Caco-2 (cell line): ENCODE data around the gene ALOX5. TPM values are rescaled to one million over a fixed set of nuclear protein-coding genes. Genes with fewer than 3 reads are reported as not detected.

Experiments
- BruUV-seq: library from RNA; stranded (reverse); fragments of 400-500 nt; replicated peaks from 2 replicates; lab custom pipeline; 2021; lab: Mats Ljungman, UMichigan
- CTCF ChIA-PET: fragments of 300-600 bp; sonication (Branson Sonifier 250); formaldehyde crosslinking; loops from one replicate; lab custom pipeline; 2022; ENCODE audit warnings: antibody characterized with exemption; lab: Charles Lee
- POLR2A ChIA-PET: fragments of 300-600 bp; sonication (Branson Sonifier 250); formaldehyde crosslinking; loops from one replicate; lab custom pipeline; 2022; ENCODE audit warnings: antibody characterized with exemption; lab: Charles Lee
- DNase-seq, 2 experiments: peaks; one replicate each; pipeline versions ENCODE4 v3.0.0 to v3.0.0-alpha.2; 2020 to 2022
- H3K27me3 ChIP-seq: replicated peaks from 2 replicates; pipeline ENCODE4 v1.6.0; 2011; ENCODE audit warnings: low read length; ENCODE audit not compliant: control insufficient read depth, insufficient read depth
- H3K36me3 ChIP-seq: 2 replicates; pipeline ENCODE4 v1.5.1; 2011; ENCODE audit warnings: low read length; ENCODE audit not compliant: control insufficient read depth, insufficient read depth
- H3K4me1 ChIP-seq: fragments of 250-450 bp; sonication (Bioruptor Pico); 2 replicates; pipeline ENCODE4 v1.5.1; 2020; ENCODE audit warnings: mild to moderate bottlenecking
- H3K4me3 ChIP-seq: 2 replicates; pipeline ENCODE4 v1.5.1; 2011; ENCODE audit warnings: low read depth, mild to moderate bottlenecking, control low read depth, low read length
- H3K9me3 ChIP-seq: fragments of 250-450 bp; sonication (Bioruptor Pico); 2 replicates; pipeline ENCODE4 v1.5.1; 2020; ENCODE audit warnings: mild to moderate bottlenecking, moderate library complexity
- H3K27ac Mint-ChIP-seq: one replicate; pipeline ENCODE4 v1.8.0; 2022; ENCODE audit warnings: mixed read lengths; ENCODE audit not compliant: unreplicated experiment
- H3K27me3 Mint-ChIP-seq: one replicate; pipeline ENCODE4 v1.8.0; 2022; ENCODE audit warnings: mixed read lengths; ENCODE audit not compliant: insufficient read depth, unreplicated experiment
- H3K36me3 Mint-ChIP-seq: one replicate; pipeline ENCODE4 v1.8.0; 2022; ENCODE audit warnings: mild to moderate bottlenecking, mixed read lengths; ENCODE audit not compliant: insufficient read depth, unreplicated experiment
- H3K4me1 Mint-ChIP-seq: one replicate; pipeline ENCODE4 v1.8.0; 2022; ENCODE audit warnings: low read depth, mixed read lengths; ENCODE audit not compliant: unreplicated experiment
- H3K4me3 Mint-ChIP-seq: one replicate; pipeline ENCODE4 v1.8.0; 2022; ENCODE audit warnings: mild to moderate bottlenecking, moderate library complexity, mixed read lengths; ENCODE audit not compliant: unreplicated experiment
- H3K9me3 Mint-ChIP-seq: one replicate; pipeline ENCODE4 v1.8.0; 2022; ENCODE audit warnings: mixed read lengths; ENCODE audit not compliant: unreplicated experiment
- CTCF ChIP-seq, 2 experiments: fragments of 200-600 bp in 1 of 2; IDR thresholded peaks; 1 replicate in 1 of 2; 2 replicates in 1 of 2; pipeline versions ENCODE4 v1.5.1 to v1.8.0; 2011 to 2022; ENCODE audit warnings: antibody characterized with exemption in 1 of 2, control low read depth in 1 of 2, inconsistent platforms in 1 of 2, low read depth in 1 of 2, low read length in 1 of 2, mild to moderate bottlenecking in 1 of 2, moderate library complexity in 1 of 2; ENCODE audit not compliant: insufficient read depth in 1 of 2, severe bottlenecking in 1 of 2, unreplicated experiment in 1 of 2
- intact Hi-C: fragments of 100-400 bp; cut with micrococcal nuclease; formaldehyde crosslinking; loops from one replicate; pipeline ENCODE4 v1.10.0; 2022; ENCODE audit not compliant: unreplicated experiment
- total RNA-seq: library from RNA; stranded (reverse); gene quantifications from 2 replicates; pipeline ENCODE4 v1.2.3, GENCODE V29; 2022

ALOX5 gene
- total RNA-seq, 1 experiment from 2014 or later, result not detected

GRCh38 chr10:45421221-45422097, 47.4 kb downstream of the ALOX5 start:
- no peaks in the 10 kb centered on the region for H3K9me3 ChIP-seq
- no peaks in the 10 kb centered on the region for H3K36me3 Mint-ChIP-seq
- H3K4me3 ChIP-seq, result no peak overlapping the region
- BruUV-seq, result no TSS peak
- CTCF ChIA-PET, result no interaction called here
- H3K36me3 ChIP-seq, result no peaks in the 10 kb centered on the region
- H3K27me3 Mint-ChIP-seq, result peaks cover 2% of the 10 kb centered on the region
- H3K27me3 ChIP-seq, result no peaks in the 10 kb centered on the region; the same call in none of the 2 replicates
- POLR2A ChIA-PET, result no interaction called here
- intact Hi-C loops, result no loop called here
- DNase-seq, result no peak
- H3K27ac Mint-ChIP-seq, result no peak overlapping the region
- H3K9me3 Mint-ChIP-seq, result peaks cover 5% of the 10 kb centered on the region
- H3K4me3 Mint-ChIP-seq, result no peak overlapping the region
- H3K4me1 Mint-ChIP-seq, result no peaks in the 10 kb centered on the region
- no peaks in the 10 kb centered on the region for H3K4me1 ChIP-seq
- no peak for TF ChIP-seq CTCF (IDR thresholded peaks at IDR 0.05; ENCODE audit: insufficient read depth in 1 of 2, low read depth in 1 of 2, low read length in 1 of 2, severe bottlenecking in 1 of 2, unreplicated experiment in 1 of 2)

GRCh38 chr10:45422207-45422865, 48.3 kb downstream of the ALOX5 start:
- no peaks in the 10 kb centered on the region for H3K9me3 Mint-ChIP-seq
- no peaks in the 10 kb centered on the region for H3K9me3 ChIP-seq
- H3K36me3 Mint-ChIP-seq, result no peaks in the 10 kb centered on the region
- DNase-seq, result no peak
- no peaks in the 10 kb centered on the region; the same call in none of the 2 replicates for H3K27me3 ChIP-seq
- H3K4me3 Mint-ChIP-seq, result no peak overlapping the region
- H3K4me3 ChIP-seq, result no peak overlapping the region
- TF ChIP-seq CTCF (IDR thresholded peaks at IDR 0.05; ENCODE audit: insufficient read depth in 1 of 2, low read depth in 1 of 2, low read length in 1 of 2, severe bottlenecking in 1 of 2, unreplicated experiment in 1 of 2), result no peak
- no peaks in the 10 kb centered on the region for H3K4me1 ChIP-seq
- no peak overlapping the region for H3K27ac Mint-ChIP-seq
- intact Hi-C loops, result no loop called here
- no TSS peak for BruUV-seq
- CTCF ChIA-PET, result no interaction called here
- H3K27me3 Mint-ChIP-seq, result no peaks in the 10 kb centered on the region
- H3K4me1 Mint-ChIP-seq, result no peaks in the 10 kb centered on the region
- POLR2A ChIA-PET, result no interaction called here
- no peaks in the 10 kb centered on the region for H3K36me3 ChIP-seq

GRCh38 chr10:45422866-45423659, 49.0 kb downstream of the ALOX5 start:
- no peaks in the 10 kb centered on the region for H3K9me3 ChIP-seq
- H3K27me3 ChIP-seq, result no peaks in the 10 kb centered on the region; the same call in none of the 2 replicates
- ChIA-PET POLR2A (no interaction called here), CTCF (no interaction called here)
- no TSS peak for BruUV-seq
- Mint-ChIP-seq H3K36me3 (no peaks in the 10 kb centered on the region), H3K4me3 (no peak overlapping the region), H3K9me3 (no peaks in the 10 kb centered on the region), H3K4me1 (no peaks in the 10 kb centered on the region), H3K27ac (no peak overlapping the region), H3K27me3 (peaks cover under 1% of the 10 kb centered on the region)
- DNase-seq, result no peak
- no peak for TF ChIP-seq CTCF (IDR thresholded peaks at IDR 0.05; ENCODE audit: insufficient read depth in 1 of 2, low read depth in 1 of 2, low read length in 1 of 2, severe bottlenecking in 1 of 2, unreplicated experiment in 1 of 2)
- H3K4me3 ChIP-seq, result no peak overlapping the region
- intact Hi-C loops, result no loop called here
- no peaks in the 10 kb centered on the region for H3K36me3 ChIP-seq
- H3K4me1 ChIP-seq, result no peaks in the 10 kb centered on the region
